Stimulated activated CD4-positive, alpha-beta T cell treated with anti-CD3 and anti-CD28 coated beads, TNF-alpha, amount 100 ng/mL, for 1 hour (primary cell): ENCODE results near the gene LRRC3B.

ENCODE experiments used
- DNase-seq, 3 donors: peaks; one replicate each; pipeline ENCODE4 v3.0.0-alpha.2; 2020; ENCODE audit warnings: low read depth in 3 of 3, low spot score in 1 of 3

LRRC3B gene

DNA sequence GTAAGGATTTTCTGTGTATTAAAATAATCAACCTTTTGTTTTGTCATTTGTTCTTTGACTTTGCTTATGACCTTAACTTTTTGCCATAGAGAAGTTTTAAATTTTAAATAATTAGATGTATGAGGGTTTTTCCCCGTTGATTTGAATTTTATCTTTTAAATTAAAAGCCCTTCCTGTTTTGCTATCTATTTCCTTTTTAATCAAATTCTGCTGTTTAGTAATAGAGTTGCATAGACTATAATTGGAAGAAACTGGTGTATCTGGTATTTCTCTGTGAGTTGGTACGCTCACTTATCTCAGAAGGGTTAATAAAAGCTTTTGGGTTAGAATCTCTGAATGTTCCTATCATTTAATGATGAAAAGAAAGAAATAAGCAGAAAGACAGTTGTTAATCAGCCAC is 82.2 kb downstream of the LRRC3B start:
- no peak for DNase-seq

- no peak for DNase-seq
Observed at GRCh38 chr3:26708501-26708900, 85.9 kb downstream of the LRRC3B start.

- DNase-seq = no peak
Observed at GRCh38 chr3:26712211-26713026, 89.8 kb downstream of the LRRC3B start.

- no peak for DNase-seq
Observed at GRCh38 chr3:26713091-26713490, 90.5 kb downstream of the LRRC3B start.

GRCh38 chr3:26714485-26714884 is 91.9 kb downstream of the LRRC3B start:
- DNase-seq = no peak

GRCh38 chr3:26715431-26715830 is 92.9 kb downstream of the LRRC3B start:
- DNase-seq = no peak

DNA sequence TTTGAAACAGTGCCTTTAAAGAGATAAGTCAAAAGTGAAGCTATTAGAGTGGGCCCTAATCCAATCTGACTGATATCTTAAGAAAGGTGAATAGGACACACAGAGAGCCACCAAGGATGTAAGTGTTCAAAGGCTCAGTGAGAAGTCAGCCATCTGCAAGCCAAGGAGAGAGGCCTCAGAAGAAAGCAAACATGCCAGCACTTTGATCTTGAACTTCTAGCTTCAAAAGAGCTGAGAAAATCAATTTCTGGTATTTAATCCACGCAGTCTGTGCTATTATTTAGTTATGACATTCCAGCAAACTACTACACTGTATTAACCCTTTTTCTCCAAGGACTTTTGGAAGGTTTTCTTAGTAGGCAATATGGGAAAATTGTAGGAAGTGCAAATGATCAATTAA is 95.7 kb downstream of the LRRC3B start:
- no peak for DNase-seq

DNA sequence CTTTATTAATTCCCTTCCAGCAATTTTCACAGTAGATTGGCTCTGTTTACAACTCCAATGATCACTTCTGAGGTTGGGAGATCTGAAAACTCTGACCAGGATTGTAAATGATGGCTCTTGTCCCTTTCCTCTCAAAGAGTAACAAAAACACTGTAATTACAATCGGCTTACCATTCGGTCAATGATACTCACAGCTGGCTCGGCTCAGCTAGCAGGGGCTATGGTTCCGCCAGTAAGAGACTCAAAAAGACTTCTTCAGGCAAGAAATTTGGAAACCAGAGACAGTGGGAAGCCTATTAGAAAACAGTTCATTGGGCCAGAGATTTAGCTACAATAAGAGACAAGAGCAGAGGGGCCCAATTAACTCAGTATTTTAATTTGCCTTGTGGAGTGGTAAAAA is 96.6 kb downstream of the LRRC3B start:
- DNase-seq = no peak

- no peak for DNase-seq
Observed at GRCh38 chr3:26721047-26721446, 98.5 kb downstream of the LRRC3B start.

DNA sequence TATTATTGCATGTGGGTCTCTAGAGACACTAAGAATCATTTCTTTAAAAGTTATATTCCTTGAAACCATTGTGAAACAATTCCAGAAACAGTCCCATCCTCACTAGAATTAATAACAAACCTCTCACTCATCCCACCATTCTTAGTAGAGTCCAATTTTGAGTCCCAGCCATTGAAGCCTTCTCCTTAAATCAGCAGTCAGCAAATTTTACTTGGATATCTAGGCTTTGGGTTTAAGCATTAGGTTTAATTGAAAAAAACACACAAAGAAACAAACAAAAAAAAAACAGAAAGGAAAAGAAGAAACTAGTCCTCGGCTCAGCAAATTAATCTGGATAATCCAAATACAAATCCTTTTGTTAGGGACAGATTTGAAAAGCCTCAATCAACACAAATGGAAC is 109.3 kb downstream of the LRRC3B start:
- no peak for DNase-seq

- DNase-seq = no peak
Observed at GRCh38 chr3:26750263-26750662, 127.7 kb downstream of the LRRC3B start.

DNA sequence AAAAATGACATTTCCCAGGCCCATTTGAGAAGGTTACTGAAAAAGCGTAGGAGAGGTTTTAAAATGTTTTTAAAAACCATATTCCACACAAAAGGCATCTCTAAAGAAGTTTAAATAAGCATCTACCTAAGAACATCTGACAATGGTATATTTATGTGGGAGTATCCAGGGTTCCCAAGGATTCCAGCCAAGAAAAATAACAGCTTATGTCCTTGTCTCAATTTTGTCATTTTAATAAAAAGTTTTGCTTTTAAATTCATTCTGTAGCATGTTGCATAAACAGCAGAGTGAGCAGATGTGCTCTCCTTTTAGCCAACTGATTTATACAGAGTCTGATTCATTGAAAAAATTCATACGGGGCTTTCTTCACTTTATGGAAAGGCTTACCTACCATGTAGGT is 129.9 kb downstream of the LRRC3B start:
- DNase-seq = no peak

DNA sequence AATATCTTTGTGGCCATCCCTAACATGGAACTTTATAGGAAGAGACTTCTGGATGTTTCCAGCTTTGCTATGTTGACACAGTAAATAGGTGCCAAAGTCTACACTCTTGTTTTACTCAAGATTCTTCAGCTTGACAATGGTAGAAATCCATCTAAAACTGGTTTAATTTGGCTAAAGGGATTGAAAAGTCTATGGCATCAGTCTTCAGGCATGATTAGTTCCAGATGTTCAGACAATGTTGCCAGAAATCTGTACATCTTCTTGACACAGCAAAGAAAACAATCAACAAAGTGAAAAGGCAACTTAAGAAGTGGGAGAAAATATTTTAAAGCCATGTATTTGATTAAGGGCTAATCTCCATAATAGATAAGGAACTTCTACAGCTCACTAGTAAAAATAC is 130.5 kb downstream of the LRRC3B start:
- no peak for DNase-seq

GRCh38 chr3:26757978-26758377 is 135.4 kb downstream of the LRRC3B start:
- DNase-seq = no peak
